Fibroblast of skin of scalp (primary cell): ENCODE measurements around the gene WNK4.

ENCODE experiments used
- DNase-seq: peaks from one replicate; pipeline ENCODE4 v3.0.0-alpha.2; 2013

The WNK4 gene

GRCh38 chr17:42797067-42798007 is 16.9 kb downstream of the WNK4 start:
- DNase-seq: no peak

GRCh38 chr17:42798011-42798382 is 17.6 kb downstream of the WNK4 start:
- no peak for DNase-seq

GRCh38 chr17:42798383-42799380 is 18.3 kb downstream of the WNK4 start, which contains the start of the genes CNTD1 and COA3:
TSS of gene CNTD1 (plus strand) at chr17:42798861. CDS start at chr17:42799068, 207 bp downstream.
TSS of gene COA3 (minus strand) at chr17:42798704. CDS start at chr17:42798681, 23 bp downstream.
- peak; percentile 90 for DNase-seq

GRCh38 chr17:42803074-42803883 is 22.9 kb downstream of the WNK4 start:
- DNase-seq: no peak

DNA sequence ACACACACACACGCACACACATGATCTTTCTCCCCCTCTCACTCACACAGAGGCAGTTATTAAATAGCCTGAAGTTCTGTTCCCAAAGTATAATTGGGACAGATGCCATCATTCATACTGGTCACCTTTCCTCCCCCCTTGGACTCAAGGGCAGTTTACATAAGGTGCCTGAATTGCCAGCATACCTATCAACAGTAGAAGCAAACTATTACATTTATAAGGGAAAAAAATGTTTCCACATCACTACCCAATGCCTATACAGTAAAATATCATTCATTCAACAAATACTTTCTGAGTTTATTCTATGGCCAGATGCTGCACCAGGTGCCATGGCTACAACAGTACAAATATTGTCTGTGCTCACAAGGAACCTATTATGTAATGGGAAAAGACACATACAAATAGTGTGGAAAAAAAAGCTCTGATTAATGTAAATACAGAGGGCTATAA is 24.5 kb downstream of the WNK4 start:
- no peak for DNase-seq

DNA sequence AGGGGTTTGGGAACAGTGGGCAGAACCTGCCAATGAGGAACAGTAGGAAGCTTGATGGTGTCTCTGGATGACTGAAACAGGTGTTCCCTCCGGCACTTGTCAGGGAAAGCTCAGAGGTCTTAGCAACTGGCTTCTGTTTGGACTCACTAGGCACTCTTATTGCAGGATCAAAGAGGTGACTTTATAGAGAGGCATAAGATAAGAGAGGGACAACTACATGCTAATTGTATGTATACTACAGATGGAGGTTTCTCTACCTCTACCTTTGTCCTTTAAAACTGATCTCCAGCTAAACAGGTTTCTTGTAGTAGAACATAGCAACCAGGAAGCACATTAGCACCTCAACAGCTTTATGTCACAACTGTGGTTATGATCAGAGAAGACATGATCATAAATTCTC is 25.8 kb downstream of the WNK4 start:
- DNase-seq: no peak

DNA sequence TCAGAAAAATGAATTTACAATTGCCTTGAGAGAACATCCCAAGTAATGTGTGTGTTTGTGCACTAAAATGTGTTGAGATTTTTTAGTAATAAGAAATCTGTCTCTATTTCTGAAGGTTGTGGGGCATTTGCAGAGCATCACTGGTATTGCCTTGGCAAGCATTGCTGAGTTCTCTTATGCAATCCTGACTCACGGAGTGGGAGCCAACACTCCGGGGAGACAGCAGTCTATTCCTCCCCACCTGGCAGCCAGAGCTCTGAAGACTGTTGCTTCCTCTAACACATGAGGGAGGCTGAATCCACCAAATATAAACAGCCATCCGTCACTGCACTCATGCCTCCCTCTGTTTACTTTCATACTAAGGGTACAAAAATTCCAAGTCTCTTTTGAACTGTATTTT is 28.8 kb downstream of the WNK4 start:
- DNase-seq: no peak

- peak; percentile 20 for DNase-seq
Measured at GRCh38 chr17:42814633-42815399, 34.4 kb downstream of the WNK4 start.

DNA sequence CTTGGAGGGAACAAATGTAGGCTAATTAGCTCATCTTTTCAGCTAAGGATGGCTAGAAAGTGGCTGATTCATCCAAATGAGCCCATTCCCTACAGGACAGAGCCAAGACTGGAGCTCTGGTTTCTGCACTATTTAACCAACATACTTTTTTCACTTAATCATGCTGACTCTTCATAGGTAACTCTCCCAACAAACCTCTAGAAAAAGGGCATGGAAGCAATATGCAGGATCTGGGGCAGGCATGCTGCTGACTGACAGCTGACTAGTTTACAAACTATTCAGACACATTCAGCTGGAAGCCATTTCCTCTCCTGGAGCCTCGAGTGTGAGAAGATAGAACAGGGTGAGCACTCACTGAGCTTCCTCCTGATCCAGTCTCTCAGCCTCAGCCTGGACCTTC is 37.5 kb downstream of the WNK4 start:
- DNase-seq: no peak

DNA sequence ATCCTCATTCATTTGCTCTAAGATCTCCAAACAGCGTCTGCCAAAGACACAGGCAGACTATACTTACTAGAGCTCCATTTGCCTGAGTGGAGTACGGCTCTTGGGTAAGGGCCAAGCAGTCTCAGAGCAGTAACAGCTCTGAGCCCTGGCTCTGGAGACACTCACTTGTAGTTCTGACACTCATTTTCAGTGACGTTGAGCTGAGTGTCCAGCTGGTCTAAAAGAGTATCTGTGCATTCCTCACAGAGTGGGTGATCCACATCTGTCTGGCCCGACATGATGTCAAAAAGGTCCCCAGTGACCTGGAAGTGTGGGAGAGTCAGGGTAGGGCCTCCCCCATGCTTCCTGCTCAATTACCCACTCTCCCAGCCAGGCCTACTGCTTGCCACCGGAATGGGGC is 38.0 kb downstream of the WNK4 start:
- DNase-seq: no peak

GRCh38 chr17:42819939-42820535 is 39.6 kb downstream of the WNK4 start:
- DNase-seq: peak; percentile 62

DNA sequence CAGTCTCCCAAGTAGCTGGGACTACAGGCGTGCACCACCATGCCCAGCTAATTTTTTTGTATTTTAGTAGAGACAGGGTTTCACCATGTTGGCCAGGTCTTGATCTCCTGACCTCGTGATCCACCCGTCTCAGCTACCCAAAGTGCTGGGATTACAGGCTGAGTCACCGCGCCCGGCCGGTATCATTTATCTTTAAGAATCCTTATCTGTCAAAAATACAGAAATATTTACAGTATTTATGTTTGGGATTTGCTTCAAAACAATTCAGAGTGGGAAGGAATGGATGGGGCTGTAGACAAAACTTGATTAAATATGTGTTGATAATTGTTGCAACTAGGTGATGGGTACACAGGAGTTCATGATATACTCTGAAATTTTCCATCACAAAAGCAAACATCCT is 40.8 kb downstream of the WNK4 start:
- no peak for DNase-seq

- no peak for DNase-seq
Measured at GRCh38 chr17:42827472-42827871, 47.1 kb downstream of the WNK4 start.

- no peak for DNase-seq
Measured at GRCh38 chr17:42830971-42831370, 50.6 kb downstream of the WNK4 start.

- DNase-seq: no peak
Measured at GRCh38 chr17:42832213-42832933, 52.0 kb downstream of the WNK4 start.

DNA sequence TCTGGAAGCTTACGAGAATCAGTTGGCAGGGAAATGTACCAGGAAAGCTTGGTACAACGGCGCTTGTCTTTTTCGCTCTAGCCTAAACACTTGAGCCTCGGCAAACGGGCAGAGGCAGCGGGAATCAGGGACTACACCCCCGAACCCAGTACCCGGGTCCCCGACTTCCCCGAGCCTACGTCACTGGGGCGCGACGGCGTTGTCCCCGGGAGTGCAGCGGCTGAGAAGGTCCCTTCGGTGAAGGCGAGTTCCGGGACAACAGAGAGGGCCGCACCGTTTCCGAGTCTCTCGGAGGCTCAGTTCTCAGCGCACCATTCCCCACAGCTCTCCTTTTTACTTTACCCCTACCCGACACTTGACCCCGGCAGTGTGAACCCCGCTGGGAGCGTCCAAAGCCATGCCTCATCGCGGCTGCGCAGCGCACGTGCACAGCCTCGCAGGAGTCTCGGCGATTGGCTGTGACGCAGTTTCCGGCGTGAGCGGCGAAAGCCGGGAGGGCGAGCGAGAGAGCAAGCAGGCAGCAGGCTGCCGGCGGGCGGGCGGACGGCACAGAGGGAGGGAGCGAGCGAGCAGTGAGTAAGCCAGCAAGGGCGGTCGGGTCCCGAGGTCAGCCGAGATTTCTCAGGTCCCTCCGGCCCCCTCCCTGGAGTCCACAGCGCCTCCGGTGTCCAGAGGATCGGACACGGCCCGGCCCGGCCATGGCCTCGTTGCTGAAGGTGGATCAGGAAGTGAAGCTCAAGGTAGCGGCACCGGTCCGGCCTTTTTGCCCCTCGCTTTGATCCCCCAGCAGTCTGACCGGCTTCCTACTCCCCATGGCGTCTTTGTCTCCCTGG is 52.7 kb downstream of the WNK4 start, which contains the start of gene PSME3:
PSME3 (plus strand) TSS at position 464 of the 833 bp plus-strand sequence; CDS start at position 699, 235 bp downstream.
- peak; percentile 90 for DNase-seq

- no peak for DNase-seq
Measured at GRCh38 chr17:42833767-42834422, 53.5 kb downstream of the WNK4 start.

GRCh38 chr17:42835732-42836131 is 55.3 kb downstream of the WNK4 start:
- DNase-seq: no peak
